NCI-H1417 treated with DMSO at 0.1 percent for 48 hours (cell line): ENCODE data around the gene TMEM220.
"Not testable (repeated sequence)": the region's sequence is repeated elsewhere in the genome, so short reads cannot be mapped to it uniquely, and the experiment has no call there.

Experiments used
- DNase-seq: peaks from one replicate; lab custom pipeline; 2025; lab: John Stamatoyannopoulos, UW

TMEM220 gene

GRCh38 chr17:10754861-10755591 lies 25.2 kb upstream of the TMEM220 start:
- DNase-seq, result no peak

GRCh38 chr17:10754109-10754508 lies 24.3 kb upstream of the TMEM220 start:
- no peak for DNase-seq

GRCh38 chr17:10752696-10753095 lies 22.9 kb upstream of the TMEM220 start:
- DNase-seq, result no peak

- DNase-seq, result no peak
These were observed 21.7 kb upstream of the TMEM220 start for GRCh38 chr17:10751563-10751962.

GRCh38 chr17:10750210-10750609 lies 20.4 kb upstream of the TMEM220 start:
- no peak for DNase-seq

- DNase-seq, result no peak
These were observed 18.8 kb upstream of the TMEM220 start for GRCh38 chr17:10748531-10749181.

GRCh38 chr17:10745231-10745630 lies 15.4 kb upstream of the TMEM220 start:
- DNase-seq, result no peak

GRCh38 chr17:10744501-10745000 lies 14.7 kb upstream of the TMEM220 start:
- DNase-seq, result no peak

GRCh38 chr17:10743316-10744009 lies 13.6 kb upstream of the TMEM220 start:
- DNase-seq, result no peak

GRCh38 chr17:10742431-10742830 lies 12.6 kb upstream of the TMEM220 start:
- DNase-seq, result no peak

- DNase-seq, result no peak
These were observed 11.8 kb upstream of the TMEM220 start for GRCh38 chr17:10741416-10742135.

- DNase-seq, result no peak
These were observed 9.6 kb upstream of the TMEM220 start for GRCh38 chr17:10739386-10739785.

GRCh38 chr17:10738521-10739258 lies 8.9 kb upstream of the TMEM220 start:
- no peak for DNase-seq

GRCh38 chr17:10737736-10738135 lies 7.9 kb upstream of the TMEM220 start:
- no peak for DNase-seq

GRCh38 chr17:10737168-10737622 lies 7.4 kb upstream of the TMEM220 start:
- no peak for DNase-seq

GRCh38 chr17:10735821-10736220 lies 6.0 kb upstream of the TMEM220 start:
- DNase-seq, result no peak

GRCh38 chr17:10735251-10735650 lies 5.4 kb upstream of the TMEM220 start:
- no peak for DNase-seq

- no peak for DNase-seq
These were observed 3.8 kb upstream of the TMEM220 start for GRCh38 chr17:10733666-10734065.

- not testable (repeated sequence) for DNase-seq
These were observed 2.3 kb upstream of the TMEM220 start for GRCh38 chr17:10732121-10732520.

GRCh38 chr17:10731408-10731879 lies 1.6 kb upstream of the TMEM220 start:
- DNase-seq, result no peak

GRCh38 chr17:10730247-10730646 lies 424 bp upstream of the TMEM220 start:
- not testable (repeated sequence) for DNase-seq
